Stimulated activated CD4-positive, alpha-beta T cell treated with anti-CD3 and anti-CD28 coated beads, Interleukin-2, amount 100 ng/mL, for 4 hours (primary cell): ENCODE measurements around the gene LLGL1.
A peak's percentile ranks its signal among the peaks of the same experiment; 100 is the strongest.
"Not testable (repeated sequence)": the region's sequence is repeated elsewhere in the genome, so short reads cannot be mapped to it uniquely, and the experiment has no call there.

Experiments
- DNase-seq: peaks from one replicate; pipeline ENCODE4 v3.0.0-alpha.2; 2020; ENCODE audit warnings: low read depth

Gene LLGL1

DNA sequence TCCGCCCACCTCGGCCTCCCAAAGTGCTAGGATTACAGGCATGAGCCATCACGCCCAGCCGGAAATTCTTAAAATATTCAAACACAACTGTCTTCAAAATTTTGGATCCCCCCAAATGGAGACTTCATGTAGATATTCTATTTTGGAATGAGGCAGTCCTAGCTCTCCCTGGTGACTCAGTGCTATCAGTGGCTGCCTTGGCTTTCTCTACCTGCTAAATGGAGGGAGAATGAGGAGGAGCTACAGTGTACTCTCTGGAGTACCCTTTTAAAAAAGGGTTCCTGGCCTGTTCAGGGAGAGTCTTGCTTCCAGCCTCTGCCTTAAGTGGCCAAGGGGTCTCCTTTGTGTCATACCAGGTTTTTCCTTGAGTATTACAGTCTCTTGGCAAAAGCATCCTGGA is 31.0 kb upstream of the LLGL1 start:
- DNase-seq, result no peak

DNA sequence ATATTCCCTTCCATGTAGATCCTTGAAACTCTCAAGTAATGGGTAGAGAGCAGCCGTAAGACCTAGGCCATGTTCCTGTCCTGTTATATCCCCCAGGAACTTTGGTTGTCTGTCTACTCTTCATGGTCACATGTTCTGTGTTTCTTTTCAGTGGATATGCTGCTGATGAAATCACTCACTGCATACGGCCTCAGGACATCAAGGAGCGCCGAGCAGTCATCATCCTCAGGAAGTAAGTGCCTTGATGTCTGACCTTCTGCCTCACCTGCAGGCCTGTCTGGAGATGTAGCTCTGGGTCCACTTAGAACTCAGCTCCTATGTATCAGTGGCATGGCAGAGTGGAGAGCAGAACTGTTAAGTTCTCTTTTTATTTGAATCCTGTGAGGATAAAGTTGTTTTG is 30.6 kb upstream of the LLGL1 start:
- DNase-seq, result no peak

DNA sequence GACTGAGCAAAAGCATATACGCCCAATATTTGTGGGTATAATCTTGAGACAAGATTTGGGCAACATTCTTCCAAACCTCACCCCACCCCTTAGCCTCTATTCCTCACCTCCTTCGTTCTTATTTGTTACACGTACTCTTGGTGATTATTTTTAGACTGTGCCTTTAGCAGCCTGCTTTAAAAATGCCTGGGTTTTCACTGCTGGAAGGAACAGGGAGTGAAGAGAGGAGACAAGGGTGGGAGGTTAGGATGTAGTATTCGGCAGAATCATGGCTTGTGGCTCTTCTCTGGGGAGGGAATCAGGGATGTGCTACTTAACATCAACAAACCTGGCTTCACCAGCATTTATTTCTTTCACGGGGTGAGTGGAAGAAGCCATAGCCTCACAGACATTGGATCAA is 30.2 kb upstream of the LLGL1 start:
- DNase-seq, result no peak

DNA sequence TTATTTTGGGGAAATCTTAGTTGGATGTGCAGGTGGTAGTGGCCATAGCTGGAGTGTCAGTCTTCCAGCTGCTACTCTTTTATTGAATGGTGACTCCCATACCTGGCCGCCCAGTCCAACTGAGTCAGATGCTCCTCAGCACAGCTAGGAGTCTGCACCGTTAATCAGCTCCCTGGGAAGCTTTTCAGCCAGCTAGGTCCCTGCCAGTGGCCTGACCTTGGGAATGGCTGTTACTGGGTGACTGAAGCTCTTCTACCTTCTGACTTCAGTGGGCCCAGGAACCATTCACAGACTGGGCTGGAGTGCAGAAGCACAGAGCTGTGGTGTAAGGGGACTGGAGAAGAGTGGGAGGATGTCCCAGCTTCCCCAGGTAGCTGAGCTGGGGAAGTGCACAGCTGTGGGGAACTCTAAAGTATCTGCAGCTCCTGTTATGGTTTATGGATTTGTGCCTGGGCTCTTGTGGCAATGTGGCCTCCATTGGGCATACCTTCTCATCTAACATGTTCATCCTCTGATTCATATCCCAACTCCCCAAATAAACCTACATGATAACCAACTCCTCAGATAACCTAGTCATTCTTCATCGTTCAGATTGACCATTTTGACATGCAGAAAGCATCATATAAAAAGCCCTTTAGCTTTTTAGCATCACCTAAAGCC is 27.8 kb upstream of the LLGL1 start:
- no peak for DNase-seq

DNA sequence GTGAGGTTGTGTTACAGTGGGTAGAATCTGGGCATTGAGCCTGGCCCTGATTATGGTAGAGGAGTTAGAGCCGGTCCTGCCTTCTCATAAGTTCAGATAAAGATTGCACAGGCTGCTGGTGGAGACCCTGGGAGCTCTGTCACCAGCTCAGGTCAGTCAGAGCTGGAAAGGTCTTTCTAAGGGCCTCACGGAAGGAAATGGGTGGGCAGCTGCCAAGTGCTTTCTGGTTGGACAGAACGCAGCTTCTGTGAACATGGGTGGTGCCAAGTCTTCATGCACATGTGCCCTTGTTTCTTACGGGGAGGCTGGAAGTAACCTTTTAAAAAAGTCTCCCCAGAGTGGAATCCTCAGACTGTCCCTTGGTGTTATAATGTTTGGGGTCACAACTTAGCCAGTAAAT is 26.9 kb upstream of the LLGL1 start:
- DNase-seq, result no peak

DNA sequence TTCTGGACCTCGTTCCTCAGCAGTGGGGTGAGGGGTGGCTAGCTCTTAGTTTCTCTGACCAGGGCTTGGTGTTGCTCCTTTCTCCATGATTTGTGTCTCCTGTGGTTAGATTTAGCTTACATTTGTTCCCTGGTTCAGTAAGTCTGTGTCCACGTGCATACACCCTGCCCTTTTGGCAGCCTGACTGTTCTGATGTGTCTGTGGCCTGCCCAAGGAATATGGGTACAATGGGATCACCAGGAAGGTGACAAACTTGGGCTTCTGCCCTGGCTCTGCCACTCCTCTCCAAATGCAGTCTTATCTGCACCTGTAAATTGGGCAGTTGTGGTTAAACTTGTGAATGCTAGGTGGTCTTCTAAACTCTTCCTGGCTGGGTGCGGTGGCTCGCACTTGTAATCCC is 24.3 kb upstream of the LLGL1 start:
- DNase-seq, result no peak

DNA sequence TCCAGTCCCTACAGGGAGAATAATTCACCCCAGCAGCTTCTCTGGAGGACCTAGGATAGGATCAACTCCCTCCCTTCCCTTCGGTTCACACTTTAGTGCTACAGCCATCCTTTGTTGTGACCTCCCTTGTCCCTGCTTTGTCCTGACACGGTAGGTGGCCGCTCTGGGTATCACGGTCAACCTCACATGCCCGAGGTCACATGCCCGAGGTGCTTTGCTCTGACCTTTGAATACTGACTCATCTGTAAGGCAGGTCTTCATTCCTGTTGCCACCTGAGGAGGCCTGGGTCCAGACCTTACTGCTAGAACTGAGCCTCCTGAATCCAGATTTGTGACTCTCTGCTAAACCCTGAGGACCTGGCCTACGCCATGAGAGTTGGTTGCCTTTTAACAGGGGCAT is 22.1 kb upstream of the LLGL1 start:
- DNase-seq, result no peak

DNA sequence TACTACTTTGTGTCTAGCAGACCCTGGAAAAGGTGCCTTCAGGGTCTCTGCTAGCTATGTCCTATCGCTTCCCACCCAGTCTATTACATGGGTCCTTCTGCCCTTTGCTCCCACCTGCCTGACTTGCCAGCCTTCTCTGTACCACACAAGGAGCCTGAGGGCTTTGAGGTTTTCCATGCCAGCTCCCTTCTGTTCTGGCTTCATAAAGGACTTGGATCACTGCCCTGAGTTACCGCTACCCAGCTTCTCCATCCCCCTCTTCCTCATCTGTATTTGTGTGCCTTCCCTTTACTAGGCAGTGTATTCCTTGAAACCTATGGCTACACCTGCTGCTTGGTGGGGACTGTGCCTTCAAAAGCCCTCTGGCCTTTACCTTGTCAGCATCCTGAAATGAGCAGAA is 19.6 kb upstream of the LLGL1 start:
- DNase-seq, result no peak

DNA sequence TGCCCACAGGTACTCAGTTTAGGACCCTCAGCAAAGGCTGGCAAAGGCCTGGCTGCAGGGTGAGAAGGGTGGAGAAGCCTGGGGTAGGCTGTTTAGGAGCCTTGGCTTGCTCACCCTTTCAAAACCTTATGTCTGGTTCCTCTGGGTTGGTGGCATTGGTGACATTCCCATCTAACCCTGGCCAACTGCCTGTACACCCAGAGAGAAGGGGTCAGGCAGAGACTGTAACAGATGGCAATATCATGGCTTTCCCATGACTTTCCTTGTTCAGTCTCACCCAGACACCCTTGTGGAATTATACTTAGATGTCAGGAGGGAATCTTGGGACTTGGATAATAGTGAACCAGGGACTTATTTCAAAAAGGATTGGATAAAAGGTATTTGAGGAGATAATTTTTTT is 18.5 kb upstream of the LLGL1 start:
- no peak for DNase-seq

DNA sequence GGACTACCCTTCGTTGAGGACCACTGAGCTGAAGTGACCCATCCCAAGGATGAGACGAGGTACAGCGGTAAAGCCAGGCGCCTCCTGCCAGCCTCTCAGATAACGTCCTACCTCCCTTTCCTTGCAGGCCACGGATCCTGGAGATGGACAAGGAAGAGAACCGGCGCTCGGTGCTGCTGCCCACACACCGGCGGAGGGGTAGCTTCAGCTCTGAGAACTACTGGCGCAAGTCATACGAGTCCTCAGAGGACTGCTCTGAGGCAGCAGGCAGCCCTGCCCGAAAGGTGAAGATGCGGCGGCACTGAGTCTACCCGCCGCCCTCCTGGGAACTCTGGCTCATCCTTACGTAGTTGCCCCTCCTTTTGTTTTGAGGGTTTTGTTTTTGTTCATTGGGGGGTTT is 17.3 kb upstream of the LLGL1 start:
- DNase-seq, result no peak

DNA sequence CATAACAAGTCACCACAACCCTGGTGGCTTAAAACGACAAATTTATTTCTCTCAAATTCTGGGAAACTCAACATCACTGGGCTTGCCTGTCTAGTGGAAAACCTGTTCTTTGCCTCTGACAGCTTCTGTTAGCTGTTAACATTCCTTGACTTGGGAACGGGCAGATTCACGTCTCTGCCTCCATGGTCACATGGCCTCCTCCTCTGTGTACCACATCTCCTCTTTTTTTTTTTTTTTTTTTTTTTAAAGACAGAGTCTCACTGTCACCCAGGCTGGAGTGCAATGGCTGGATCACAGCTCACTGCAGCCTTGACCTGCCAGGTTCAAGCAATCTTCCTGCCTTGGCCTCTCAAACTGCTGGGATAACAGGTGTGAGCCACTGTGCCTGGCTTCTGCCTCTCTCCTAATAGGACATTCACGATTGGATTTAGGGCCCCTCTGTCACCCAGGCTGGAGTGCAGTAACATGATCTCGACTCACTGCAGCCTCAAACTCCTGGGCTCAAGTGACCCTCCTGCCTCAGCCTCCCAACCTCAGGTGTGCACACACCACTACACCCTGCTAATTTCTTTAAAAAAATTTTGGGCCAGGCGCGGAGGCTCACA is 11.7 kb upstream of the LLGL1 start:
- DNase-seq, result no peak

DNA sequence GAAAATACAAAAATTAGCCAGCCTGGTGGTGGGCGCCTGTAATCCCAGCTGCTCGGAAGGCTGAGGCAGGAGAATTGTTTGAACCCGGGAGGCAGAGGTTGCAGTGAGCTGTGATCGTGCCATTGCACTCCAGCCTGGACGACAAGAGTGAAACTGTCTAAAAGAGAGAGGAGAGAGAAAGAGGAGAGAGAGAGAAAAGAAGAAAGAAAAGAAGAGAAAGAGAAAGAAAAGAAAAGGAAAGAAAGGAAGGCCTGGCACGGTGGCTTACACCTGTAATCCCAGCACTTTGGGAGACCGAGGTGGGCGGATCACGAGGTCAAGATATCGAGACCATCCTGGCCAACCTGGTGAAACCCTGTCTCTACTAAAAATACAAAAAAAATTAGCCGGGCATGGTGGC is 8.5 kb upstream of the LLGL1 start:
- DNase-seq, result not testable (repeated sequence)

DNA sequence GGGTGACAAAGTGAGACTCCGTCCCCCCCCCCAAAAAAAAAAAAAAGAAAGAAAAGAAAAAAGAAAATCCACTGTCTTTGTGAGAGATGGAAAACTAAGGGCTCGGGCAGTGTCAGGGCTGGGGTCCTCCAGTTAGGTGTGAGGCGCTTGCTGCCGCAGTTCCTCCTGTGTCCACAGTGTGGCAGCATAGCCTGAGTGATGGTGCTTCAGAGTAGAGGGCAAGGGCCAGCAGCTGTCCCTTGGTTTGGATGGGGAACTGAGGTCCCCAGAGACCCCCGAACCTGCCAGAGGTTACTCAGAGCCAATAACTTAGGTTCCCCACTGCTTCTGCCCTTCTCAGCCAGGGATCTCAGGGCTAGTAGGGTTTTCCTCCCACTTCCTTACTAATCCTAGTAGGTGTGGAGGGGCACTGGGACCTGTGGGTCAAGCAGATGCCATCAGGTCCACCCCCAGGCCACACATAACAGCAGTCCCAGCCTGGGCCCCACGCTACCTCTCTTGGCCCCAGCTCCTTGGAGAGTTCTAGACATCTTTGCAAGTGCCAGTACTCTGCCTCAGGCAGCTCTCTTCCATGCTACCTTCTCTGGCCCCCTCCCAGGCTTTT is 7.9 kb upstream of the LLGL1 start:
- peak; percentile 57 for DNase-seq

DNA sequence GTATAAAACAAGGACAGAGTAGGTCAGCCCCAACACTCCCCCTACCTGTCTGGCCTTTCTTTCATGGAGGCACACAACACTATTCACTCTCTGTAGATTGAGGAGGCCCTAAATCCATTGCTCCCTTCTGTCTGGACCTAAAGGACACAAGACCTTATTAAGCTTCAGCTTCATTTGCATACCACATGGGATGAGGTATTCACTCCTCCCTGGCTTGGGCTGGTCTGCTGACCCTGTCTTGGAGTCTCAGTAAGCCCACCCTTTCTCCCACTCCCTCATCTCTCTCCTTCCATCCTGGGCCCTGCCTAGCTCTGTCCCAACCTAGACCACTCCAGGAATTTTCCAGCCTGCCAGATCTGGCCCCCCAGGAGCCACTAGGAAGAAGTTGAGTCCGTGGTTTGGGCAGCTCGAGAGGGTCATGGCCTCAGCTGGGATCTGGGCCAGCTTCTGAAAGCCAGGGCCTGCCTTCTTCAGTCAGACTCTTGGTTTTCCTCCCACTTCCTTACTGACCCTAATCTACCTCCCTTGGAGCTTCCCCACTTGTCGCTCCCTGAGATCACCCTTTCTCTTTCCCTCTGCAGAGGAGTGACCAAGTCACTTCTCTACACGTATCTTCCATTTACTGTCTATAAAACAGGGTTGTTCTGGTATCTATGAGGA is 6.5 kb upstream of the LLGL1 start:
- no peak for DNase-seq

DNA sequence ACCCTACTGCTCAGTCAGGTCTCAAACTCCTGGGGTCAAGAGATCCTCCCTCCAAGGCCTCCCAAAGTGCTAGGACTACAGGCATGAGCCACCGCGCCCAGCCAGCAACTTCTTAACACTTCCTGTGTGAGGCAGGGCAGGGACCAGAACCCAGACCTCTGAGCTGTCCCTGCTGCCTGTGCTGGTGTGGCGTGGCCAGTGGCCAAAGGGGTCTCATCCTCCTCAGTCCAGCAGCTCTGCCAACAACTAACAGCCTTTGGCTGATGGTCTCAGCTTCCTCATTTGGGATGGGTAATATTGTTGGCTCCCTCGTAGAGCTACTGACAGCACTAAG is 1.4 kb upstream of the LLGL1 start:
- no peak for DNase-seq

DNA sequence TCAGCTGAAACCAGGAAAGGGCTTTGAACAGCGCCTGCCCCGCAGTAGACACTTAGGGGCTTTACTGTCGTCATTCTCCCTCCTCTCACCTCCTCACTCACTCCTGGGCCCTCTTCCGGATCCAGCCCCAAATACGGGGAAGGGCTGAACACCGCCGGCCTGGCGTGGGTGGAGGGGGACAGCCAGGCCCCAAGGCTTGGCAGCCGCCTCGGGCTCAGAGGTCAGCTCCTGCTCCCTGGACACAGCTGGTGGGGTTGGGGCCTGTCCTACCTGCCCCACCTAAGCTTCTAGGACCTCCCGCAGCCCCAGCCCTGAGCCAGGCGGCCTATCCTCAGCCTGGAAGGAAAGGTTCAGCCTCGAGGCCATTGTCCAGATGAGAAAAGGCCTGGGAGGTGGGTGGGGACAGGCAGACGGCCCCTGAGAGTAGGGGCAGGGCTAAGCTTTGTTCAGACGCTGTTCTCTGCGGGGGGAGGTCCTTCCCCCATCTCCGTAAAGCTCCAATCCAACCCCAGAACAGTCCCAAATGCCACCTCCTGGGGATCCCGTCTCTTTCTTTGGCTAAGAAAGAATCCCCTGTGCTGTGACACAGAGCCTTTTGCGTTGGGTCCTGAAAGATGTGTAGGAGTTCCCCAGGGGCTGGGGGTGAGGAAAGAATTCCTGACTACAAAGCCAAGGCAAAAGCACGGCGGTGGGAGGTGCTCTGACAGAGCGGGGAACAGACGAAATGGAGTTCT is 881 bp upstream of the LLGL1 start:
- DNase-seq, result no peak

DNA sequence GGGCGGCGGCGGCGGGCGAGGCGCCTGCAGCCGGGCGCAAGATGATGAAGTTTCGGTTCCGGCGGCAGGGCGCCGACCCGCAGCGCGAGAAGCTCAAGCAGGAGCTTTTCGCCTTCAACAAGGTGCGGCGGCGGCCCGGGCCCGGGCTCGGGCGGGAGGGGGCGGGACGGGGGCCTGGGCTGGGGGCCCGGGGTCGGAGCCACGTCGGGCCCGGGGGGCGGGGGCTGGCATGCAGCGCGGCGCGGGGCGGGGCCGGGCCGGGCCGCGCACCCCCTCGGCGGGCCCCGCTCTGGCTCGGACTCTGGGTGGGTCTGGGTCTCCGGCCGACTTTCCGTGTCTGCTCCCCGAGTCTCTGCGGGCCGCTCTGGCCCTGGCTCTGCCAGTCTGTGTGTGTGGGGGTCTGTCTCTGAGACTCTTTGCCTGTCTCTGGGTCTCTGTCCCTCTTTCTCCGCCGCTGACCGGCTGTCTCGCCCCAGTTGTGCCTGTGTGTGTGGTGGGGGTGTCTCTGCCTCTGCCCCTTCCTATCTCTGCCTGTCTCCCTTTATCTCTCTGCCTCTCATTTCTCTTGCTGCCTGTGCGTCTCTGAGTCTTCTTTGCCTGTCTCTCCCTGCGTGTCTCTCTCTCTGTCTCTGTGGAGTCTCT is 328 bp downstream of the LLGL1 start:
- DNase-seq, result no peak

DNA sequence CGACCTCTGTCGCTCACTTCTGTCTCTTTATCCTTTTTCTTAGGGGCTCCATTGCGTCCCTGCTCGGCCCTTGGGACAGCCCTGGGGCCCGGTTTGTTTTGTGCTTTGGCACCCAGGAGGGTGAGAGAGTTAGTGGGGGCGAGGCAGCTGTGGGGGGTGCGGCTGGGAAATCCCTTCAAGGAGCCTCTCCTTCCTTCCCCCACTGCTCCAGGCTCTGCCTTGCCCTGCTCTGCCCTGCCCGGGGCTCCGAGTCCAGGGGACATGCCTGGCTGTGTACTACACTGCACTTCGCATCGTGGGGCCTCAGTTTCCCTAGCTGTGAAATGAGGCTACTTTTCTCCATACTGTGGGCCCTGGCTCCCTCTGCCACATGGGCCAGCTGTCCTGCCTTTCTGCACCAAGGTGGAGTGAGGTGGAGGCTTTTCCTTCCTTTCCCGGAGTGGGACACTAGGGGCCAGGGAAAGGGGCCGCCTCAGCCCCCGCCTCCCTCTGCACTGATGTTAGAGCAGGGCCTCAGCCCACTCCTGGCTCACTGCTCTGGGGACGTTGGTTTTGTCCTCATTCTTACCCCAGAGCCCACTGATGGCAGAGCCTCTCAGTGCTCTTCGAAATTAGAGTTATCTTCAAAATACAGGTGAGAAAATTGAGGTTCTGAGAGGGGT is 980 bp downstream of the LLGL1 start:
- no peak for DNase-seq

DNA sequence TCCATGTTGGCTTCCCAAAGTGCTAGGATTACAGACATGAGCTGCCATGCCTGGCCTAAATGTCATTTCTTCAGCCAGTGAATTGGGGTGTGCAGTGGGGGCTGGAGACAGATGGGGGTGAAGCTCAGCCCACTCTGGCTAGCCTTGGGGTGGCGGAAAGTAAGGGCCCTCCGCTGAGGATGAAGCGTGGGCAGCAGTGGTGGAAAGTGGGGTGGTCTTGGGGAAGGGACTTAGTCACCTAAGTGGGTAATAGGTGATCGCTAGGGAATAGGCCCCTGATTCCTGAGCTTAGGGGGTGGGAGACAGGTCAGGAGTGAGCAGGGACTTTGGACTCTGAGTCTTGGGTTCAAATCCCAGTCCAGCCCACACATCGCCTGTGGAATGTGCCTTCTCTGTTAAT is 2.2 kb downstream of the LLGL1 start:
- no peak for DNase-seq

DNA sequence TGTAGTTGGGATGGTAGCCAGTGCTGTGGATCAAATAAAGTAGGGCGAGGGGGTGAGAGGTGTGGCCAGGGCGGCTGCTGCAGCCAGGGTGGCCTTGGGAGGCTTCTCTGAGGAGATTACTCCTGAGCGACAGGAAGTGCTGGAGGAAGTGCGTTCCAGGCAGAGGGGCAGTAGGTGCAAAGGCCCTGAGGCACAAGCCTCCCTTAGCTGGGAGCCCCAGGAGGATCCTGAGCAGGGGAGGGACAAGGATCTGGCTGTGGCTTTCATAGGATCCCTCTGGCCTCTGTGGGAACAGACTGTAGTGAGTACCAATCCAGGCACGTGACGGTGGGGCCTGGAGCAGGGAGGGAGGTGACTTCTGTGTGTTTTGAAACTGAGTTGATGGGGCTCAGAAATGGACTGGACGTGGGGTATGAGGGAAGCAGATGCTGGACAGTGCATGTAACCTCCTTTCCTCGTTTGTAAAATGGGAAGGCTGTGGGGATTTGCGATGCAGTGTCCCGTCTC is 2.8 kb downstream of the LLGL1 start:
- DNase-seq, result no peak

DNA sequence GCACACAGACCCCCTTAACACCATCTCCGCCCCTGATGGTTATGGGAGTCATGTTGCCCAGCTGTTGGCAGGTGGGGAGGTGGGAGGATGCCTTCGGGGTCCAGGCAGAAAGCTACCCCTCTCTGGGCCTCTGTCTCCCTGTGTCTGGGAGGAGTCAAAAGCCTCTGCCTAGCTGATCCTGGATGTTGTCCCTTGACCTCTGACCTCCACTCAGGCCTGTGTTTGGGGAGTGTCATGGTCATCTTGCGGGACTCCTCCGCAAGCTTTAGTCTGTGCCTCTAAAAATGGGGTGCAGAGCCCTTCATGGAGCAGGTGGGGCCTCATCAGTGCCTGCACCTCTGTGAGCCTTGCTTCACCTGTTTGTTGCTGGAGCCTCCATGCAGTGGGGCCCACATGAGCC is 3.8 kb downstream of the LLGL1 start:
- DNase-seq, result no peak

DNA sequence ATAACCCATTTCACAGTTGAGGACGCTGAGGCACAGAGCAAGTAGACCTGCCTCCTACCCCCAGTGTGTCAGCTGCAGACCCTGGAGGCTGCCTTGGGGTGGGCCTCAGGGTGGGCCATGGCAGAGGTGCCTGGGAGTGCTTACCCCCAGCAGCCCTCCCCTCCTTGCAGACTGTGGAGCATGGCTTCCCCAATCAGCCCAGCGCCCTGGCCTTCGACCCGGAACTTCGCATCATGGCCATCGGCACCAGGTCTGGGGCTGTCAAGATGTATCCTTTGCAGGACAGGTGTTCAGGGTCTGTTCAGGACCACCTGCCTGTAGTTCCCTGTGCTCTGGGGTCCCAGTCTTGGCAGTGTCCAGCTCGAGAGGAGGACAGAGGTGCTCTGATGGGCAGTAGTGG is 4.3 kb downstream of the LLGL1 start:
- DNase-seq, result no peak
